SJCRH30 (cell line): ENCODE results near the gene OSBPL9. TPM values are rescaled to one million over a fixed set of nuclear protein-coding genes. Genes with fewer than 3 reads are reported as not detected.
"Not testable (repeated sequence)": the region's sequence is repeated elsewhere in the genome, so short reads cannot be mapped to it uniquely, and the experiment has no call there.

Source experiments
- DNase-seq, 2 experiments: peaks; one replicate each; pipeline ENCODE4 v3.0.0-alpha.2; 2015 to 2020
- H3K27ac ChIP-seq: fragments of 250-450 bp; sonication (Bioruptor Pico); 2 replicates; pipeline ENCODE4 v1.5.1; 2020; ENCODE audit warnings: mild to moderate bottlenecking, moderate library complexity
- H3K27me3 ChIP-seq: fragments of 250-450 bp; sonication (Bioruptor Pico); 2 replicates; pipeline ENCODE4 v1.5.1; 2020; ENCODE audit warnings: mild to moderate bottlenecking, moderate library complexity
- H3K36me3 ChIP-seq: fragments of 250-450 bp; sonication (Bioruptor Pico); 2 replicates; pipeline ENCODE4 v1.5.1; 2020; ENCODE audit warnings: mild to moderate bottlenecking, moderate library complexity
- H3K4me1 ChIP-seq: fragments of 250-450 bp; sonication (Bioruptor Pico); 2 replicates; pipeline ENCODE4 v1.5.1; 2020; ENCODE audit warnings: mild to moderate bottlenecking, moderate library complexity
- H3K4me3 ChIP-seq: fragments of 250-450 bp; sonication (Bioruptor Pico); 2 replicates; pipeline ENCODE4 v1.5.1; 2020; ENCODE audit warnings: mild to moderate bottlenecking, moderate library complexity
- H3K9me3 ChIP-seq: fragments of 250-450 bp; sonication (Bioruptor Pico); replicated peaks from 2 replicates; pipeline ENCODE4 v1.5.1; 2020; ENCODE audit warnings: mild to moderate bottlenecking, moderate library complexity
- total RNA-seq: library from RNA; depleted of rRNA; stranded (reverse); fragments of >200 nt; shearing (Covaris generic); gene quantifications from 2 replicates; pipeline ENCODE4 v1.2.3, GENCODE V29; 2014

Gene OSBPL9
- total RNA-seq, 1 experiment from 2014 or later = 147 TPM

DNA sequence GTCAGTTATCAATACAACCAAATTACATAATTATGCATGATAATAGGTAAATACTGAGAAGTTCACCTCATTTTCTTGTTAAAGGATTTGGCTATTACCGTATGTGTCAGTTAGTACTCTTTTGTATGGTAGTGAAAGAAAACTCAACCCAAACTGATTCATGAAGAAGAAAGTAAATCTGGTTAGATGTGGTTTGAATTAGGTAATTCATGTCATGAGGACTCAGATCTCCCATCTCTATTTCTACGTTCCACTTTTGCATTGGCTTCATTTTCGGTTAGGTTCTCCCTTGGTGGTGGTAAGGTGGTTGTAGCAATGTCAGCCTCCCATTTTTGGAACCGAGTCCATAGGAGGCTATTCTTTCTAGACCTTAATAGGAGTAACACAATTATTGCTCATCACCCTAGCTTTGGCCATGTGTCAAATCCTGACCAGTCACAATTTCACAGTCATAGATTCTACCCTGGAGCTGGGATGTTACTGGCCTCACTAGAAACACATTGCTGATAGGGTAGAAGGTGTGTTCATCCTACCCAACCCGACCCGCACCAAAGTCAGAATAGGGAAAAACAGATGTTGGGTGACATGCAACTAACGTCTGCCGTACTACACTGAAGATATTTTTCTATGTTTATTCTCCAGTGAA, 97.6 kb downstream of the OSBPL9 start:
- DNase-seq = no peak
- Histone ChIP-seq H3K4me3 (no peak overlapping the region), H3K27me3 (no peaks in the 10 kb centered on the region), H3K36me3 (no peaks in the 10 kb centered on the region; the same call in 1 of the 2 replicates), H3K4me1 (no peaks in the 10 kb centered on the region), H3K27ac (no peak overlapping the region), H3K9me3 (no peaks in the 10 kb centered on the region)

DNA sequence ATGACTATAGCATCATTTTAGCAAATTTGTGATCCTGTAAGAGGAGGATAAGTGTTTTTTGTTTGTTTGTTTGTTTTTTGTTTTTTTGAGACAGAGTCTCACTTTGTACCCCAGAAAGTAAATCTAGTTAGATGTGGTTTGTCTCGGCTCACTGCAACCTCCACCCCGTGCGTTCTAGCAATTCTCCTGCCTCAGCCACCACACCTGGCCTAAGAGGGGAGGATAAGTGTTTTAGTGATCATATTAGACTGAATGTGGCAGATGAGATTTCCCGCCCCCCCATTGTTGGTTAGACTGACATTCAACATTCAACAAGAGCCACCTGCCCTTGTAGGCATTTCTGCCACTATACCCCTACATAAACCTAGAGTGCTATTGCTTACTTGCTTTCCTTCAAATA, 98.5 kb downstream of the OSBPL9 start:
- Histone ChIP-seq H3K4me1 (no peaks in the 10 kb centered on the region), H3K27me3 (no peaks in the 10 kb centered on the region), H3K9me3 (no peaks in the 10 kb centered on the region), H3K36me3 (no peaks in the 10 kb centered on the region; the same call in 1 of the 2 replicates), H3K4me3 (no peak overlapping the region), H3K27ac (no peak overlapping the region)
- DNase-seq = no peak

DNA sequence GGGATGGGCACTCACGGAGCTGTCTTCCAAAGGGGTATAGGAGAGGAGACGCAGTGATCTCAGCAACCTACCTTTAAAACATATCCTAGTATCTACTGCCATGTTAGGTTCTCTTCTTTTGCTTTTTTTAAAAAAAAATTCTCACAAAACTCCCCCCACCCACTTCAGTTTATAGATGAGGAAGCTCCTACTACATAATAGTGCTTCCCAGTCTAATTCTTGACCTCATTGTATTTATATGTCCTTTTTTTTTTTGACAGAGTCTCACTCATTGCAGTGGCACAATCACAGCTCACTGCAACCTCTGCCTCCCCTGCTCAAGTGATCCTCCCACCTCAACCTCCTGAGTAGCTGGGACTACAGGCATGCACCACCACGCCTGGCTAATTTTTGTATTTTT, 99.9 kb downstream of the OSBPL9 start:
- Histone ChIP-seq H3K36me3 (no peaks in the 10 kb centered on the region; the same call in 1 of the 2 replicates), H3K9me3 (no peaks in the 10 kb centered on the region), H3K27me3 (no peaks in the 10 kb centered on the region), H3K27ac (no peak overlapping the region), H3K4me3 (no peak overlapping the region), H3K4me1 (no peaks in the 10 kb centered on the region)
- DNase-seq = no peak

DNA sequence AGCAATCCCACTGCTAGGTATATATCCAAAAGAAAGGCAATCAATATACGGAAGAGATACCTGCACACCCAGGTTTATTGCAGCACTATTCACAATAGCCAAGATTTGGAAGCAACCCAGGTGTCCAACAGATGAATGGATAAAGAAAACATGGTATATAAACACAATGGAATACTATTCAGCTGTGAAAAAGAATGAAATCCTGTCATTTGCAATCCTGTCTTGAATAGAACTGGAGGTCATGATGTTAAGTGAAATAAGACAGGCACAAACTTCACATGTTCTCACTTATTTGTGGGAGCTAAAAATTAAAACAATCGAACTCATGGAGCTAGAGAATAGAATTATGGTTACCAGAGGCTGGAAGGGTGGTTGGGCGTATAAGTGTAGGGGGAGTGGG, 101.0 kb downstream of the OSBPL9 start:
- DNase-seq = no peak

DNA sequence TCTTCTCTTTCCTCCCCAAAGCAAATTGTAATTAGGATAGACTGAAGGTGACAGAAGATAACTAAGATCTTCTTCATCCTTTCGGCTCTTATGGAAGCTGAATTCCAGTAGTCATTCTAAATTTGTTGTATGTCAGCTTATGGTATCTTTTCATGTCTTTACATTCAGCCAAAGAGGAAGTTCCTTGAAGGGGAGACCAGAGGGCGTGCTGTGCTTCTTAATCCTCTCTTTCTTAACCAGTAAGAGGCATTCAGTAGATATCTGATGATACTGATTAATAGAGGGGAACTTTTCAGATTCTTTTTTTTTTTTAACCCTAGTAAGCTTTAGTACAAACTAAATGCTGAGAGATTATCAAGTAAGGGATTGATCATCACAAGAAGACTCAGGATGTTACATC, 102.3 kb downstream of the OSBPL9 start:
- no peaks in the 10 kb centered on the region for H3K9me3 ChIP-seq
- H3K36me3 ChIP-seq = no peaks in the 10 kb centered on the region; the same call in 1 of the 2 replicates
- no peak overlapping the region for H3K4me3 ChIP-seq
- H3K27ac ChIP-seq = no peak overlapping the region
- DNase-seq = no peak
- no peaks in the 10 kb centered on the region for H3K27me3 ChIP-seq
- H3K4me1 ChIP-seq = no peaks in the 10 kb centered on the region

More for the DNA sequence above, 101.0 kb downstream of the OSBPL9 start:
- Histone ChIP-seq H3K9me3 (no peaks in the 10 kb centered on the region), H3K27ac (no peak overlapping the region), H3K4me3 (no peak overlapping the region), H3K27me3 (no peaks in the 10 kb centered on the region), H3K36me3 (no peaks in the 10 kb centered on the region; the same call in 1 of the 2 replicates), H3K4me1 (no peaks in the 10 kb centered on the region)

DNA sequence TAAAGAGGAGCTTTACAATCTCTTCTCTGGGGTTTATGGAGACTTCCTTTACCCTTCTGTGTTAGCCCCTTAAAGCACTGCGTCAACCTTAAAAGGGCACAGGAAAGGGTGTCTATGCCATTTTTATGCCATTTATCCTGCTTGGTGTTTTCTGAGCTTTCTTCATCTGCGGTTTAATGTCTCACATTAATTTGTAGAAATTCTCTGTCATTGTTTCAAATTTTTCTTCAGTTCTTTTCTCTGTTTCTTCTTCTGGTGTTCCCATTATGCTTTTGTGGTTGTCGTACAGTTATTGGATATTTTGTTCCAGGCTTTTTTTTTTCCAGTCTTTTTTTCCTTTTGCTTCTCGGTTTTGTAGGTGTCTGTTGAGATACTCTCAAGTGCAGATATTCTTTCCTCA, 107.9 kb downstream of the OSBPL9 start:
- H3K4me3 ChIP-seq = no peak overlapping the region
- H3K27me3 ChIP-seq = no peaks in the 10 kb centered on the region
- H3K9me3 ChIP-seq = no peaks in the 10 kb centered on the region
- no peak overlapping the region for H3K27ac ChIP-seq
- DNase-seq = no peak
- H3K36me3 ChIP-seq = no peaks in the 10 kb centered on the region
- no peaks in the 10 kb centered on the region for H3K4me1 ChIP-seq

DNA sequence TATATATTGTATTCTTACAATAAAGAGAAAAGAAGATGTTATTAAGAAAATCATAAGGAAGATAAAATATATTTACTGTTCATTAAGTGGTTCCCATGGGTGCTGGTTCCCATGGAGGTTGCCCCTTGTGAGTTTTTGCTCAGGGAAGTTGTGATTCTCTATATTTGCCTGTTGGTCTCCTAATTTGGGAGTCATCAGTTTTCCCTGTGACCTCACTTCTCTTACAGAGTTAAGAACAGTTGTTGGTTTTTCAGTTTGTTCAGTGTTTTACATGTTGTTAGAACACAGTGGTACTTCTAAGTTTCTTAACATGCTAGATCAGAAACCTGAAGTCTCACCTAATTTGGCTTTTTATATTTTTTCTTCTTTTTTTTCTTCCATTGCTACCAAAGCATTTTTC, 109.2 kb downstream of the OSBPL9 start:
- Histone ChIP-seq H3K4me1 (no peaks in the 10 kb centered on the region), H3K4me3 (no peak overlapping the region), H3K9me3 (no peaks in the 10 kb centered on the region), H3K27ac (no peak overlapping the region), H3K27me3 (no peaks in the 10 kb centered on the region), H3K36me3 (no peaks in the 10 kb centered on the region)
- DNase-seq = no peak

DNA sequence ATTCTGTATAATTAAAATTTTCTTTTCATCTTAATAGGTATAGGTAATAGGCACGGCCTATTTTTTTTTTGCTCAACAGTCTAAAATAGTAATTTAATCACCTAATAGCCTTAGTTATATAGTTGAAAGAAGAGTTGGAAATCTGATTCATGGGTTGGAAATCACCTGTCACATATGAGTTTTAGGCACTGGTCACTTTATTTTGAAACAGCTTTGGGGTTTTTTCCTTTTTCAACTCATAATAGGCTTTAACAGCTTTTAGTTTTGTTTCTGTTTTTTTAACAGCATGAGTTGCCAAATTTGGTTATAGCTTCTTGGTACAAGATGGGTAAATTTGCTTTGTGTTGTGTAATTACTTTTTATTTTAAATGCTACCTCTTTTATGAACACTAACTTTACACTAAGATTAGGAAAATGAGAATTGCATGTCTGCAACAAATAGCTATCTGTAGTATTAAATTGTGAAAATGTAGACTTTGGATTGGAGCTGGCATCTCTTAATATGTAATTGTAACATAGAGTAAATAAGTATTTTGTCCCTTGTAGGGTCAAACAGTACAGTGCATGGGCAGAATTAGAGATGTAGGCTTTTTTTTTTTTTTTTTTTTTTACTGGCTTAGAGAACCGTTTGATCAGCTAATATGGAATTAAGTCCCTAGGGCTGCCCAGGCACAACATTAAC, 109.8 kb downstream of the OSBPL9 start:
- H3K4me1 ChIP-seq = no peaks in the 10 kb centered on the region
- H3K36me3 ChIP-seq = no peaks in the 10 kb centered on the region
- no peaks in the 10 kb centered on the region for H3K27me3 ChIP-seq
- H3K9me3 ChIP-seq = no peaks in the 10 kb centered on the region
- H3K4me3 ChIP-seq = no peak overlapping the region
- no peak overlapping the region for H3K27ac ChIP-seq
- no peak for DNase-seq

DNA sequence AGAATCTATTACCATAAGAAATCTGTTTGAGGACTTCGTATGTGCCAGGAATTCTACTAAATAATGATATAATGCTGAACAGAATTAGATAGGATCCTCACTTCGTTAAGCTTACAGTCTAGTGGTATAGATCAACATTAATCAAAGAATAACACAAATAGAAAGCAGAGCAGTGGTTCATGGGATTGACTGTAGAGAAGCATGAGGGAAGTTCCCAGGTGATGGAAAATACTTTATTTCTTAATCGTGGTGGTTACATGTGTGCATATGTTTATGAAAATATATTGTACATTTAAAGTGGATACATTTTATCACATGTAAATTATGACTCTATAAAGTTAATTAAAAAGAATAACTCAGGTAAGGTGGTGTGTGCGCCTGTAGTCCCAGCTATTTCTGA, 110.5 kb downstream of the OSBPL9 start:
- H3K27me3 ChIP-seq = no peaks in the 10 kb centered on the region
- no peaks in the 10 kb centered on the region for H3K36me3 ChIP-seq
- H3K27ac ChIP-seq = no peak overlapping the region
- H3K4me1 ChIP-seq = no peaks in the 10 kb centered on the region
- no peak overlapping the region for H3K4me3 ChIP-seq
- DNase-seq = no peak
- no peaks in the 10 kb centered on the region for H3K9me3 ChIP-seq

DNA sequence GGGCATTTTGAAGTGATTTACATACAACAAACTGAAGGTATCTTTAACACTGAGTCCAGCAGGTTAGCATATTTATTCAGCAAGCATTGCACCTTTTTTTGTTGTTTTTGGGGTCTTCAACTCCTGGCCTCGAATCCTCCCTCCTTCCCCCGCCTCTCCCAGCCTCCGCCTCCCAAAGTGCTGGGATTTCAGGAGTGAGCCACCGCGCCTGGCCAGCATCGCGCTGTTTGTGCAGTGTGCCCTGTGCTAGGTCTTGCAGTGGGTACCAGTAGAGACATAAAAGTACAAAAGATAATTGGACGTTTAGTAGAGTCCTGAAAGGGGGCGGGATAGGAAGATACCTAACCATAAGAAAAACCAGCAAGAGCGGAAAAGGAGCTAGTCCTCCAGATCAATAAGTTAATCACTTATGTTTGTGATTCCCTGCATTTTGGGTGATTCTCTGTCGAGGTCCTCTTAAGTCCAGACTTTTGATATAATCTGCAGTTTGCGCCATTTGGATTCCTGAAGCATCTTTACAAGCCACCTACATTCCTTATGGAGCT, 111.8 kb downstream of the OSBPL9 start:
- no peaks in the 10 kb centered on the region for H3K4me1 ChIP-seq
- DNase-seq = no peak
- H3K27me3 ChIP-seq = no peaks in the 10 kb centered on the region
- no peaks in the 10 kb centered on the region for H3K9me3 ChIP-seq
- H3K27ac ChIP-seq = peak overlapping the region; percentile 67
- peak overlapping the region; percentile 96 for H3K4me3 ChIP-seq
- no peaks in the 10 kb centered on the region for H3K36me3 ChIP-seq

DNA sequence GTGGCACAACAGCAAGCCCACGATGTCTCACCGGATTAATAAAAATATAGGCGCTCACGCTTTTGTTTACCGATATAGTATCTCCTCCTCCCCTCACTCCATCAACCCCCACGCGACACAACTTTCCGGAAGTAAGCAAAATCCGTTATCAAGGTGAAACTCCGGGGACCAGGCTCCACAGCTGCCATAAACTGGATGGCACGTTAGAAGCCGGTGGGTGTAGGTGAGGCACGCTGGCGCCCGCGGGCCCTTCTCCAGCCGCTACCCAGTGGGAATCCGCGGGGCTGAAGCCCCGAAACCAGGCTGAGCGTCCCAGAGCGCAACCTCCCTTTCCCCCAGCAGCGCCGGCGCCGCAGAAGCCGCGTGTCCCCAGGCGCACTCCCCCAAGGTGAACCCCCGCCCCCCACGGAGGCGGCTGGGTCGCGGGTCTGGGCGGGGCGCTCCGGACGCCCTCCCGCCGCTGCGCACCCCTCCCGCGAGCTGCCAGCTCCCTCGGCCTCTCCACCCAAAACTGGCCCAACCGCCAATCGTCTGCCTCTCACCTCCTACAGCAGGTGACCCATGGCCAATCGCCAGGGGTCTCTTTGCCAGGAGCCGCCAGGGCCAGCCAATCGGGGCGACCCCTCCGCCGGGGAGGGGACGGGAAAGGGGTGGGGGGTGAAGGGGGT, 112.4 kb downstream of the OSBPL9 start:
- no peaks in the 10 kb centered on the region for H3K9me3 ChIP-seq
- no peaks in the 10 kb centered on the region for H3K36me3 ChIP-seq
- H3K27me3 ChIP-seq = no peaks in the 10 kb centered on the region
- peak overlapping the region; percentile 96 for H3K4me3 ChIP-seq
- DNase-seq = peak; percentile 99
- H3K4me1 ChIP-seq = no peaks in the 10 kb centered on the region
- peak overlapping the region; percentile 79 for H3K27ac ChIP-seq

DNA sequence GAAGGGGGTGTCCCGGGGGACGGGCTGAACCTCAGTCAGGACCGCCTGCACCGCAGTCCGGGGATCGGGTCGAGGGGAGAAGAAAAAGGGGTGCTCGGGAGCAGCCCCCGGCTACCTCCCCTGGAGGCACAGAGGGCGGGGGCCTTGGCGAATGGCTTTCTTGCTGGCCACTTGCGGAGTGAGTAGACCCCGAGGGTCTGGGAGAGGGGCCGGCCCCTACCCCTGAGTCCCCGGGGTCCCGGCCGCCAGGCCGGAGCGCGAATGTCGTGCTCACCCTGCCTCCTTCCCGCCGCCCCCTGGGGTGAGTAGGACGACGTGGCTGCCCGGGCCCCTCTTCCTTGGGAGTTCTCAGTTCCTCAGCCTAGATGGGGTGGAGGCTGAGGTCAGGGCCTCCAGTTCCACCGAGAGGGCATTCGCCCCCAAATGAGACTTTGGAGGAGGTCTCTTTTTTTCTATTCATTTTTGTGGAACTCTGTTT, 113.0 kb downstream of the OSBPL9 start:
- DNase-seq = peak in 1 of 2 experiments; percentile 72
- Histone ChIP-seq H3K27me3 (no peaks in the 10 kb centered on the region), H3K4me3 (peak overlapping the region; percentile 96), H3K9me3 (no peaks in the 10 kb centered on the region), H3K4me1 (no peaks in the 10 kb centered on the region), H3K36me3 (no peaks in the 10 kb centered on the region), H3K27ac (peak overlapping the region; percentile 79)

DNA sequence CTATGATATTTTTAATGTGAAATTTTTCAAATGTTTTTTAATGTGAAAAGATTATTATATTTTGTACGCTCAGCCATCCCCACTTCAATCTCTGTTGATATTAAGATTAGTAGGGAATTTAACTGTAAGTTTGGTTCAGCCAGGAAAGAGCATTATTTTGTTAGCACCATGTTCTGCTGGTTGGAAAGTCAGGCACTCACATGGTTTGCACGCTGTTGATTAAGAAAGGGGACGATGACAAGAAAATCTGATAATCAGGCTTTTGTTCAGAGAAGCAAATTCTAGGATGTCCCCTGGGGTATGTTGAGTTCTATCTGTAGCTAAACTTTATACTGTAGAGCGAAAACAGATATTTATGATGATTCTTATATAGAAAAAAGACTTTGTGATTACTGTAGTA, 115.1 kb downstream of the OSBPL9 start:
- Histone ChIP-seq H3K27me3 (no peaks in the 10 kb centered on the region), H3K27ac (no peak overlapping the region), H3K4me3 (no peak overlapping the region), H3K36me3 (no peaks in the 10 kb centered on the region), H3K9me3 (no peaks in the 10 kb centered on the region), H3K4me1 (no peaks in the 10 kb centered on the region)
- DNase-seq = no peak

DNA sequence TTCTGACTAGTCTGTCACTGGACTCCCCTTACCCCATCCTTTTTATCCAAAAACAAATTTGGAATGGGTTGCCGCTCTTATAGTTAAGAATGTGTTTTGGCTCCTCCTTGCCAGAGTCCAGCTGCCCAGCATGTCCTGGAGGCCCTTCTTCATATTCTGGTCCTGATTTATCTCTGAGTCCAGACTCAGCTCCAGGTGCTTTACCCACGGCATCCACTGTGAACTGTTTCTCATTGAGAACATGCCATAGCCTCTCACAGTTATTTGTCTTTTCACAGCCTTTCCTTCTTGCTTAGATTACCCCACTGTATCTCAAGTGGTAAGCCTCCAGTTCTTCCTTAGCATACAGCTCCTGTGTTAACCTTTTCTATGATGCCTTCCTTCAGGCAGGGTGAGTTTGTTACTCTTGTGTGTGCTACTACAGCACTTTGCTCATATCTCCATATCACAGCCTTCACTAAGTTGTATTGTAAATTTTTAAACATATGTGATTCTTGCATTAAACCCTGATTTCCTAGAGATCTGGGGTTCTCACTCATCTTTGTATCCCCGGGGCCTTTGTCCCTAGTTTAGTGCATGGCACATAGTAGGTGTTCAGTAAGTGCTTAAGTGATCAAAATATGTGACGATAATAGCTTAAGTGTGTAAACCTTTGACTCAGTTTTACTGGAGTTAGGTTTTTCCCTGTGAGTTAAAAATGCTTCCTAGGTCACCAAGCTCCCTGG, 116.0 kb downstream of the OSBPL9 start:
- H3K27ac ChIP-seq = no peak overlapping the region
- no peaks in the 10 kb centered on the region for H3K36me3 ChIP-seq
- H3K4me1 ChIP-seq = no peaks in the 10 kb centered on the region
- H3K4me3 ChIP-seq = no peak overlapping the region
- no peak for DNase-seq
- no peaks in the 10 kb centered on the region for H3K9me3 ChIP-seq
- H3K27me3 ChIP-seq = no peaks in the 10 kb centered on the region

DNA sequence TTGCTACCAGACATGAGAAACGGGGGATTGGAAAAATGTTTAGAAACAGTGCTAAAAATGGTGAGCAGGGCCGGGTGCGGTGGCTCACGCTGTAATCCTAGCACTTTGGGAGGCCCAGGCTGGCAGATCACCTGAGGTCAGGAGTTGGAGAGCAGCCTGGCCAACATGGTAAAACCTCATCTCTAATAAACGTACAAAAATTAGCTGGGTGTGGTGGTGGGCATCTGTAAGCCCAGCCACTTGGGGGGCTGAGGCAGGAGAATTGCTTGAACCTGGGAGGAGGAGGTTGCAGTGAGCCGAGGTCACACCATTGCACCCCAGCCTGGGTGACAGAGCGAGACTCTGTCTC, 116.5 kb downstream of the OSBPL9 start:
- not testable (repeated sequence) for H3K4me1 ChIP-seq, H3K9me3 ChIP-seq, H3K4me3 ChIP-seq, H3K27ac ChIP-seq, H3K36me3 ChIP-seq, H3K27me3 ChIP-seq, DNase-seq
